CD14-positive monocyte (primary cell): ENCODE results near the gene DAB2. TPM values are rescaled to one million over a fixed set of nuclear protein-coding genes. Genes with fewer than 3 reads are reported as not detected.

Source experiments
- DNase-seq, 3 donors: peaks; one replicate each; pipeline ENCODE4 v3.0.0-alpha.2; 2011 to 2022
- H2AFZ ChIP-seq: 2 replicates; pipeline ENCODE4 v1.6.0; 2012; ENCODE audit warnings: mild to moderate bottlenecking, low read depth, low read length, inconsistent platforms; ENCODE audit not compliant: insufficient read depth, poor library complexity, severe bottlenecking
- H3K27ac ChIP-seq, 2 donors: 1 replicate in 1 of 2; 2 replicates in 1 of 2; pipeline ENCODE4 v1.5.1; 2012 to 2013; ENCODE audit warnings: low read length in 2 of 2, control low read depth in 1 of 2, inconsistent platforms in 1 of 2, low read depth in 1 of 2, mild to moderate bottlenecking in 1 of 2
- H3K27me3 ChIP-seq, 2 donors: one replicate each; pipeline versions ENCODE4 v1.6.0 to v1.6.1; 2011 to 2013; ENCODE audit warnings: low read length in 2 of 2; ENCODE audit not compliant: control insufficient read depth in 2 of 2, insufficient read depth in 2 of 2
- H3K36me3 ChIP-seq, 2 donors: replicated peaks in 1 of 2; 1 replicate in 1 of 2; 2 replicates in 1 of 2; pipeline versions ENCODE4 v1.5.1 to v1.6.1; 2012 to 2013; ENCODE audit warnings: low read length in 2 of 2, control low read depth in 1 of 2, inconsistent platforms in 1 of 2, mild to moderate bottlenecking in 1 of 2; ENCODE audit not compliant: insufficient read depth in 2 of 2, control insufficient read depth in 1 of 2
- H3K4me1 ChIP-seq, 2 donors: 1 replicate in 1 of 2; 2 replicates in 1 of 2; pipeline versions ENCODE4 v1.5.1 to v1.6.1; 2012 to 2013; ENCODE audit warnings: low read length in 2 of 2, control low read depth in 1 of 2, inconsistent platforms in 1 of 2, mild to moderate bottlenecking in 1 of 2, moderate library complexity in 1 of 2; ENCODE audit not compliant: insufficient read depth in 2 of 2, control insufficient read depth in 1 of 2
- H3K4me2 ChIP-seq: replicated peaks from 2 replicates; pipeline ENCODE3; 2012; ENCODE audit warnings: low read length, moderate library complexity, mild to moderate bottlenecking; ENCODE audit not compliant: poor library complexity, severe bottlenecking; ENCODE audit errors: extremely low read depth
- H3K4me3 ChIP-seq, 3 experiments: fragments of 200-600 bp in 1 of 3; sonication (generic) in 1 of 3; replicated peaks in 1 of 3; 1 replicate in 2 of 3; 2 replicates in 1 of 3; pipeline ENCODE4 v1.5.1; 2011 to 2013; ENCODE audit warnings: low read length in 3 of 3, mild to moderate bottlenecking in 3 of 3, control low read depth in 2 of 3, low read depth in 2 of 3, inconsistent platforms in 1 of 3, moderate library complexity in 1 of 3
- H3K79me2 ChIP-seq: 2 replicates; pipeline ENCODE4 v1.6.0; 2012; ENCODE audit warnings: mild to moderate bottlenecking, control low read depth, inconsistent platforms, low read length, moderate library complexity; ENCODE audit not compliant: insufficient read depth
- H3K9ac ChIP-seq: 2 replicates; pipeline ENCODE4 v1.6.0; 2017; ENCODE audit warnings: low read length, mild to moderate bottlenecking; ENCODE audit not compliant: insufficient read depth, poor library complexity, severe bottlenecking
- H3K9me3 ChIP-seq, 2 donors: replicated peaks in 1 of 2; 1 replicate in 1 of 2; 2 replicates in 1 of 2; pipeline versions ENCODE4 v1.5.1 to v1.6.1; 2012 to 2013; ENCODE audit warnings: low read length in 2 of 2, control low read depth in 1 of 2; ENCODE audit not compliant: control insufficient read depth in 1 of 2, insufficient read depth in 1 of 2
- H4K20me1 ChIP-seq: 2 replicates; pipeline ENCODE4 v1.6.0; 2012; ENCODE audit warnings: mild to moderate bottlenecking, low read length, control low read depth, moderate library complexity; ENCODE audit not compliant: insufficient read depth
- H3K27ac Mint-ChIP-seq, 7 donors: one replicate each; pipeline ENCODE4 v1.8.0; 2020; ENCODE audit warnings: mild to moderate bottlenecking in 7 of 7, mixed read lengths in 7 of 7, moderate library complexity in 6 of 7, inconsistent platforms in 2 of 7
- H3K27me3 Mint-ChIP-seq, 3 donors: one replicate each; pipeline ENCODE4 v1.8.0; 2021 to 2022; ENCODE audit warnings: low read depth in 3 of 3, mild to moderate bottlenecking in 3 of 3, mixed read lengths in 3 of 3, moderate library complexity in 3 of 3, inconsistent platforms in 1 of 3
- H3K36me3 Mint-ChIP-seq, 2 donors: one replicate each; pipeline ENCODE4 v1.8.0; 2020; ENCODE audit warnings: mixed read lengths in 2 of 2, inconsistent platforms in 1 of 2, mild to moderate bottlenecking in 1 of 2
- H3K4me1 Mint-ChIP-seq: one replicate; pipeline ENCODE4 v1.8.0; 2020; ENCODE audit warnings: mild to moderate bottlenecking, mixed read lengths
- H3K4me3 Mint-ChIP-seq, 2 donors: one replicate each; pipeline ENCODE4 v1.8.0; 2020; ENCODE audit warnings: mild to moderate bottlenecking in 2 of 2, mixed read lengths in 2 of 2, moderate library complexity in 1 of 2
- H3K9me3 Mint-ChIP-seq, 7 donors: one replicate each; pipeline ENCODE4 v1.8.0; 2020 to 2022; ENCODE audit warnings: mixed read lengths in 7 of 7, mild to moderate bottlenecking in 6 of 7, moderate library complexity in 6 of 7, inconsistent platforms in 2 of 7
- CTCF ChIP-seq: fragments of 200-600 bp; IDR thresholded peaks from one replicate; pipeline ENCODE4 v1.8.0; 2022; ENCODE audit warnings: antibody characterized with exemption, mild to moderate bottlenecking
- WGBS: methylation state at CpG from one replicate; pipeline ENCODE4 v1.1.5; 2013; ENCODE audit warnings: missing lambda C conversion rate; ENCODE audit not compliant: insufficient coverage; 5-methylcytosine and 5-hydroxymethylcytosine counted together
- intact Hi-C, 2 donors: fragments of 100-400 bp; cut with micrococcal nuclease; formaldehyde crosslinking; loops; one replicate each; pipeline versions ENCODE4 v1.15.0 to v1.15.1; 2023
- polyA plus RNA-seq, 3 donors: library from polyadenylated mRNA; depleted of rRNA in 1 of 3; unstranded in 2 of 3; stranded (reverse) in 1 of 3; fragments of 300-500 nt in 2 of 3; fragments of >200 nt in 1 of 3; fragmentation: Illumina TruSeq in 2 of 3; gene quantifications; 1 replicate in 2 of 3; 2 replicates in 1 of 3; pipeline ENCODE4 v1.2.3, GENCODE V29; 2012 to 2021

DAB2 gene
- polyA plus RNA-seq, 3 donors, result 0.98 to 4.8 (median 3.0) TPM

GRCh38 chr5:39471836-39472508, 47.2 kb upstream of the DAB2 start:
- no peak for TF ChIP-seq CTCF
- no CpG with 5 or more reads among the region's 3 CpGs for WGBS

GRCh38 chr5:39470811-39471210, 46.0 kb upstream of the DAB2 start:
- no peak for TF ChIP-seq CTCF
- WGBS, result 95% methylated on average over 2 of the region's 2 CpGs
- Mint-ChIP-seq H3K9me3 (no peaks in the 10 kb centered on the region), H3K4me3 (no peak overlapping the region), H3K27ac (no peak overlapping the region), H3K4me1 (peaks cover 49% of the 10 kb centered on the region), H3K27me3 (no peaks in the 10 kb centered on the region), H3K36me3 (no peaks in the 10 kb centered on the region)
- Histone ChIP-seq H3K4me3 (no peak overlapping the region), H3K27ac (no peak overlapping the region), H3K4me1 (peaks cover 48 to 52% of the 10 kb centered on the region in 2 donors), H3K9ac (no peak overlapping the region), H3K36me3 (no peaks in the 10 kb centered on the region), H3K79me2 (no peaks in the 10 kb centered on the region), H2AFZ (no peak overlapping the region), H3K4me2 (no peak overlapping the region), H4K20me1 (no peaks in the 10 kb centered on the region), H3K9me3 (no peaks in the 10 kb centered on the region), H3K27me3 (no peaks in the 10 kb centered on the region)
- intact Hi-C loops, result loop anchor here in 1 of 2 donors (10.0 kb wide), 1 partner anchor 74 kb away; no protein-coding TSS in a partner anchor
- no peak for DNase-seq

More at GRCh38 chr5:39471836-39472508, 47.2 kb upstream of the DAB2 start:
- no peaks in the 10 kb centered on the region for H3K9me3 Mint-ChIP-seq
- Histone ChIP-seq H3K36me3 (no peaks in the 10 kb centered on the region), H3K9ac (no peak overlapping the region), H3K4me2 (no peak overlapping the region), H3K27ac (no peak overlapping the region), H2AFZ (no peak overlapping the region), H3K79me2 (no peaks in the 10 kb centered on the region), H3K9me3 (no peaks in the 10 kb centered on the region), H3K4me3 (no peak overlapping the region), H3K4me1 (peaks cover 47 to 52% of the 10 kb centered on the region in 2 donors), H3K27me3 (no peaks in the 10 kb centered on the region), H4K20me1 (no peaks in the 10 kb centered on the region)
- no peak overlapping the region for H3K4me3 Mint-ChIP-seq
- no peak for DNase-seq
- no peaks in the 10 kb centered on the region for H3K36me3 Mint-ChIP-seq
- intact Hi-C loops, result loop anchor here in 1 of 2 donors (10.0 kb wide), 1 partner anchor 73 kb away; no protein-coding TSS in a partner anchor
- no peak overlapping the region for H3K27ac Mint-ChIP-seq
- no peaks in the 10 kb centered on the region for H3K27me3 Mint-ChIP-seq
- peaks cover 49% of the 10 kb centered on the region for H3K4me1 Mint-ChIP-seq
